ENCODE results near the gene CRYBB2. TPM values are rescaled to one million over a fixed set of nuclear protein-coding genes. Genes with fewer than 3 reads are reported as not detected.

CRYBB2 gene
- total and polyA plus RNA-seq, 4 donors = 0.08 to 0.10 TPM; not detected in 2

DNA sequence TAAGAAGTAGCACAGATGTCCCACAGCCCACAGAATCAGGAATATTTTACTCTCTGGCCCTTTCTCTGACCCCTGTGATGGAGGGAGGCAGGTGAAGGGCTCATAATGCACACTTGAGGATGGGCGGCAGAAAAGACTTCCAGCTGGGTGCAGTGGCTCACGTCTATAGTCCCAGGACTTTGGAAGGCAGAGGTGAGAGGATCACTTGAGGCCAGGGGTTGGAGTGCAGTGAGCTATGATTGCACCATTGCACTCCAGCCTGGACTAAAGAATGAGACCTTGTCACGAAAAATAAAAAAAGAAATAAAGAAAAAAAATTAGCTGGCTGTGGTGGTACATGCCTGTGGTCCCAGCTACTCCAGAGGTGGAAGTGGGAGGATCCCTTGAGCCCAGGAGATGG is 33.3 kb upstream of the CRYBB2 start:
- H3K27me3 ChIP-seq (ENCODE audit: control insufficient read depth in 4 of 4, insufficient read depth in 4 of 4, low read length in 3 of 4) = no peaks in the 10 kb centered on the region
- TF ChIP-seq RXRA (IDR thresholded peaks at IDR 0.05) (peak; percentile 52 to 80), HNF4G (IDR thresholded peaks at IDR 0.05) (no peak), TAF1 (conservative IDR thresholded peaks at IDR 0.05) (no peak), HNF4A (conservative IDR thresholded peaks at IDR 0.05) (peak; percentile 54 to 77), FOXA1 (IDR thresholded peaks at IDR 0.05) (no peak), FOXA2 (IDR thresholded peaks at IDR 0.05) (no peak), EGR1 (IDR thresholded peaks at IDR 0.05; ENCODE audit: low read depth in 2 of 2) (no peak)
- TF ChIP-seq, protein P1, sequence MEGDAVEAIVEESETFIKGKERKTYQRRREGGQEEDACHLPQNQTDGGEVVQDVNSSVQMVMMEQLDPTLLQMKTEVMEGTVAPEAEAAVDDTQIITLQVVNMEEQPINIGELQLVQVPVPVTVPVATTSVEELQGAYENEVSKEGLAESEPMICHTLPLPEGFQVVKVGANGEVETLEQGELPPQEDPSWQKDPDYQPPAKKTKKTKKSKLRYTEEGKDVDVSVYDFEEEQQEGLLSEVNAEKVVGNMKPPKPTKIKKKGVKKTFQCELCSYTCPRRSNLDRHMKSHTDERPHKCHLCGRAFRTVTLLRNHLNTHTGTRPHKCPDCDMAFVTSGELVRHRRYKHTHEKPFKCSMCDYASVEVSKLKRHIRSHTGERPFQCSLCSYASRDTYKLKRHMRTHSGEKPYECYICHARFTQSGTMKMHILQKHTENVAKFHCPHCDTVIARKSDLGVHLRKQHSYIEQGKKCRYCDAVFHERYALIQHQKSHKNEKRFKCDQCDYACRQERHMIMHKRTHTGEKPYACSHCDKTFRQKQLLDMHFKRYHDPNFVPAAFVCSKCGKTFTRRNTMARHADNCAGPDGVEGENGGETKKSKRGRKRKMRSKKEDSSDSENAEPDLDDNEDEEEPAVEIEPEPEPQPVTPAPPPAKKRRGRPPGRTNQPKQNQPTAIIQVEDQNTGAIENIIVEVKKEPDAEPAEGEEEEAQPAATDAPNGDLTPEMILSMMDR (IDR thresholded peaks at IDR 0.05; ENCODE audit: low read depth, low read length, missing input control) = no peak
- TF ChIP-seq, protein P2, sequence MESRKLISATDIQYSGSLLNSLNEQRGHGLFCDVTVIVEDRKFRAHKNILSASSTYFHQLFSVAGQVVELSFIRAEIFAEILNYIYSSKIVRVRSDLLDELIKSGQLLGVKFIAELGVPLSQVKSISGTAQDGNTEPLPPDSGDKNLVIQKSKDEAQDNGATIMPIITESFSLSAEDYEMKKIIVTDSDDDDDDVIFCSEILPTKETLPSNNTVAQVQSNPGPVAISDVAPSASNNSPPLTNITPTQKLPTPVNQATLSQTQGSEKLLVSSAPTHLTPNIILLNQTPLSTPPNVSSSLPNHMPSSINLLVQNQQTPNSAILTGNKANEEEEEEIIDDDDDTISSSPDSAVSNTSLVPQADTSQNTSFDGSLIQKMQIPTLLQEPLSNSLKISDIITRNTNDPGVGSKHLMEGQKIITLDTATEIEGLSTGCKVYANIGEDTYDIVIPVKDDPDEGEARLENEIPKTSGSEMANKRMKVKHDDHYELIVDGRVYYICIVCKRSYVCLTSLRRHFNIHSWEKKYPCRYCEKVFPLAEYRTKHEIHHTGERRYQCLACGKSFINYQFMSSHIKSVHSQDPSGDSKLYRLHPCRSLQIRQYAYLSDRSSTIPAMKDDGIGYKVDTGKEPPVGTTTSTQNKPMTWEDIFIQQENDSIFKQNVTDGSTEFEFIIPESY (IDR thresholded peaks at IDR 0.05) = no peak
- TF ChIP-seq, protein P3, sequence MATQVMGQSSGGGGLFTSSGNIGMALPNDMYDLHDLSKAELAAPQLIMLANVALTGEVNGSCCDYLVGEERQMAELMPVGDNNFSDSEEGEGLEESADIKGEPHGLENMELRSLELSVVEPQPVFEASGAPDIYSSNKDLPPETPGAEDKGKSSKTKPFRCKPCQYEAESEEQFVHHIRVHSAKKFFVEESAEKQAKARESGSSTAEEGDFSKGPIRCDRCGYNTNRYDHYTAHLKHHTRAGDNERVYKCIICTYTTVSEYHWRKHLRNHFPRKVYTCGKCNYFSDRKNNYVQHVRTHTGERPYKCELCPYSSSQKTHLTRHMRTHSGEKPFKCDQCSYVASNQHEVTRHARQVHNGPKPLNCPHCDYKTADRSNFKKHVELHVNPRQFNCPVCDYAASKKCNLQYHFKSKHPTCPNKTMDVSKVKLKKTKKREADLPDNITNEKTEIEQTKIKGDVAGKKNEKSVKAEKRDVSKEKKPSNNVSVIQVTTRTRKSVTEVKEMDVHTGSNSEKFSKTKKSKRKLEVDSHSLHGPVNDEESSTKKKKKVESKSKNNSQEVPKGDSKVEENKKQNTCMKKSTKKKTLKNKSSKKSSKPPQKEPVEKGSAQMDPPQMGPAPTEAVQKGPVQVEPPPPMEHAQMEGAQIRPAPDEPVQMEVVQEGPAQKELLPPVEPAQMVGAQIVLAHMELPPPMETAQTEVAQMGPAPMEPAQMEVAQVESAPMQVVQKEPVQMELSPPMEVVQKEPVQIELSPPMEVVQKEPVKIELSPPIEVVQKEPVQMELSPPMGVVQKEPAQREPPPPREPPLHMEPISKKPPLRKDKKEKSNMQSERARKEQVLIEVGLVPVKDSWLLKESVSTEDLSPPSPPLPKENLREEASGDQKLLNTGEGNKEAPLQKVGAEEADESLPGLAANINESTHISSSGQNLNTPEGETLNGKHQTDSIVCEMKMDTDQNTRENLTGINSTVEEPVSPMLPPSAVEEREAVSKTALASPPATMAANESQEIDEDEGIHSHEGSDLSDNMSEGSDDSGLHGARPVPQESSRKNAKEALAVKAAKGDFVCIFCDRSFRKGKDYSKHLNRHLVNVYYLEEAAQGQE (IDR thresholded peaks at IDR 0.05) = no peak
- H3K9ac ChIP-seq (ENCODE audit: low read depth in 1 of 2, low read length in 2 of 2) = no peak overlapping the region
- no peaks in the 10 kb centered on the region for H3K9me3 ChIP-seq (ENCODE audit: control insufficient read depth in 4 of 4, low read length in 3 of 4)
- H3K27ac ChIP-seq (ENCODE audit: low read depth in 1 of 2, low read length in 2 of 2) = no peak overlapping the region
- no peak overlapping the region for H3K4me3 ChIP-seq (ENCODE audit: low read depth in 1 of 3, low read length in 3 of 3)
- peaks cover 8 to 39% (median 25%) of the 10 kb centered on the region in 4 donors for H3K36me3 ChIP-seq (ENCODE audit: control insufficient read depth in 4 of 4, insufficient read depth in 3 of 4, low read depth in 1 of 4, low read length in 3 of 4)
- 42% methylated on average over 3 of the region's 3 CpGs for WGBS
- peaks cover 11 to 52% (median 47%) of the 10 kb centered on the region in 4 donors for H3K4me1 ChIP-seq (ENCODE audit: control insufficient read depth in 4 of 4, insufficient read depth in 4 of 4, low read length in 3 of 4)
- DNase-seq (ENCODE audit: low spot score) = no peak

DNA sequence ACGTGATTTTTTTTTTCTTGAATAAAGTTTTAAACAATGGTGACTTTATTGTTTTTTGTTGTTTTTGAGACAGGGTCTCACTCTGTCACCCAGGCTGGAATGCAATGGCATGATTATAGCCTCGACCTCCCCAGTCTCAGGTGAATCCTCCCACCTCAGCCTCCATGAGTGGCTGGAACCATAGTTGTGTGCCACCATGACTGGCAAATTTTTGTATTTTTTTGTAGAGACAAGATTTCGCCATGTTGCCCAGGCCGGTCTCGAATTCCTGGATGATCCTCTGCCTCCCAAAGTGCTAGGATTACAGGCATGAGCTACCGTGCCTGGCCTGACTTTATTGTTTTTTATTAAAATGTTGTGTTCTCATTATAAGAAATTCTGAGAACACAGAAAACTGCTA is 32.0 kb upstream of the CRYBB2 start:
- H3K9me3 ChIP-seq (ENCODE audit: control insufficient read depth in 4 of 4, low read length in 3 of 4) = no peaks in the 10 kb centered on the region
- no peaks in the 10 kb centered on the region for H3K27me3 ChIP-seq (ENCODE audit: control insufficient read depth in 4 of 4, insufficient read depth in 4 of 4, low read length in 3 of 4)
- 94% methylated on average over 6 of the region's 6 CpGs for WGBS
- no peak overlapping the region for H3K27ac ChIP-seq (ENCODE audit: low read depth in 1 of 2, low read length in 2 of 2)
- H3K9ac ChIP-seq (ENCODE audit: low read depth in 1 of 2, low read length in 2 of 2) = no peak overlapping the region
- peaks cover 8 to 51% (median 30%) of the 10 kb centered on the region in 4 donors for H3K36me3 ChIP-seq (ENCODE audit: control insufficient read depth in 4 of 4, insufficient read depth in 3 of 4, low read depth in 1 of 4, low read length in 3 of 4)
- no peak overlapping the region for H3K4me3 ChIP-seq (ENCODE audit: low read depth in 1 of 3, low read length in 3 of 3)
- TF ChIP-seq FOXA2 (IDR thresholded peaks at IDR 0.05) (no peak), RXRA (IDR thresholded peaks at IDR 0.05) (no peak), SP1 (IDR thresholded peaks at IDR 0.05) (no peak), GABPA (IDR thresholded peaks at IDR 0.05 in 1 of 2, conservative IDR thresholded peaks at IDR 0.05 in 1 of 2) (no peak), TAF1 (conservative IDR thresholded peaks at IDR 0.05) (no peak), YY1 (IDR thresholded peaks at IDR 0.05) (no peak), JUND (IDR thresholded peaks at IDR 0.05) (no peak), EGR1 (IDR thresholded peaks at IDR 0.05; ENCODE audit: low read depth in 2 of 2) (no peak), HNF4G (IDR thresholded peaks at IDR 0.05) (no peak)
- TF ChIP-seq, protein P2 (IDR thresholded peaks at IDR 0.05) = no peak
- TF ChIP-seq, protein P4, sequence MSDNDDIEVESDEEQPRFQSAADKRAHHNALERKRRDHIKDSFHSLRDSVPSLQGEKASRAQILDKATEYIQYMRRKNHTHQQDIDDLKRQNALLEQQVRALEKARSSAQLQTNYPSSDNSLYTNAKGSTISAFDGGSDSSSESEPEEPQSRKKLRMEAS (IDR thresholded peaks at IDR 0.05) = no peak
- DNase-seq (ENCODE audit: low spot score) = no peak
- H3K4me1 ChIP-seq (ENCODE audit: control insufficient read depth in 4 of 4, insufficient read depth in 4 of 4, low read length in 3 of 4) = peaks cover 8 to 42% (median 36%) of the 10 kb centered on the region in 4 donors

All from liver (tissue), 9 donors.